ENCODE measurements around the gene VMAC.

Gene VMAC

DNA sequence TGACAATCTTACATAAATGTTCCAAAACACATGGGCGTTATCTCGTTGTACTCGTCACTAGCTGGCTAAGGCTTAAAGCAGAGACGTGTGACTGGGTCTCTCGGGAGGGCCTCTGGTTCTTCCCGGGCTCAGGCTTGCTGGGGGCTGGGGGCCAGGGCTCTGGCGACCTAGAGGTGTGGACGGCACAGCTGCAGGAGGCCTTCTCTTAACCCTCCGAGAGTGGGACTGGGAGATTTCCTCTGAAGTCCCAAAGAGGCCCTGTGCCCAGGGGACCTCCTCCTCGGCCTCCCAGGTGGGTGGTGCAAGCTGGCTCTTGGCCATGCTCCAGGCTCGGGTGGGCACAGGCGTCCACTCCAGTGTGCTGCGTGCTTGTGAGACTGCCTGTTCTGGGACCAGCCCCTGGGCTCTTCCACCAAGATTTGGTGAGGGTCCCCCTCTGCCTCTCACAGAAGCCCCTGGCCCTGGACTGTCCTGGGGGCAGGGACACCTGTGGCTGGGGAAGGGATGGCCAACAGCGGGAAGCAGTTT lies 11.6 kb downstream of the VMAC start:
- no peak for DNase-seq (ENCODE audit: extremely low spot score)
- TF ChIP-seq BHLHE40 (IDR thresholded peaks at IDR 0.05; ENCODE audit: borderline replicate concordance) (no peak), L3MBTL2 (conservative IDR thresholded peaks at IDR 0.05) (no peak), SUZ12 (IDR thresholded peaks at IDR 0.05) (no peak), ELF4 (IDR thresholded peaks at IDR 0.05) (no peak), FOXK2 (IDR thresholded peaks at IDR 0.05) (no peak)
- CTCF ChIA-PET = interaction anchor here (0.6 kb wide), 1 partner anchor 43 kb away, joined by 4 read pairs; no protein-coding TSS in a partner anchor
- POLR2A ChIA-PET = no interaction called here

- TF ChIP-seq FOXA1 (IDR thresholded peaks at IDR 0.05) = no peak
- TF ChIP-seq NFRKB (IDR thresholded peaks at IDR 0.05) = no peak
- TF ChIP-seq TARDBP (IDR thresholded peaks at IDR 0.05) = no peak
- TF ChIP-seq LEF1 (IDR thresholded peaks at IDR 0.05; ENCODE audit: borderline replicate concordance) = no peak
- no peak for TF ChIP-seq ZNF384 (IDR thresholded peaks at IDR 0.05)
Measured at GRCh38 chr19:5917431-5918107, 12.9 kb downstream of the VMAC start.

GRCh38 chr19:5918463-5919079 lies 13.9 kb downstream of the VMAC start:
- no peak for TF ChIP-seq TARDBP (IDR thresholded peaks at IDR 0.05)
- no peak for TF ChIP-seq NFRKB (IDR thresholded peaks at IDR 0.05)
- no peak for TF ChIP-seq FOXK2 (IDR thresholded peaks at IDR 0.05)
- no peak for TF ChIP-seq L3MBTL2 (conservative IDR thresholded peaks at IDR 0.05)
- no peak for TF ChIP-seq ZNF384 (IDR thresholded peaks at IDR 0.05)
- no peak for TF ChIP-seq FOXA1 (IDR thresholded peaks at IDR 0.05)
- no peak for TF ChIP-seq ELF4 (IDR thresholded peaks at IDR 0.05)
- TF ChIP-seq BHLHE40 (IDR thresholded peaks at IDR 0.05; ENCODE audit: borderline replicate concordance) = no peak
- no peak for TF ChIP-seq LEF1 (IDR thresholded peaks at IDR 0.05; ENCODE audit: borderline replicate concordance)
- no peak for TF ChIP-seq FOXM1 (IDR thresholded peaks at IDR 0.05; ENCODE audit: borderline replicate concordance)
- TF ChIP-seq, protein P1, sequence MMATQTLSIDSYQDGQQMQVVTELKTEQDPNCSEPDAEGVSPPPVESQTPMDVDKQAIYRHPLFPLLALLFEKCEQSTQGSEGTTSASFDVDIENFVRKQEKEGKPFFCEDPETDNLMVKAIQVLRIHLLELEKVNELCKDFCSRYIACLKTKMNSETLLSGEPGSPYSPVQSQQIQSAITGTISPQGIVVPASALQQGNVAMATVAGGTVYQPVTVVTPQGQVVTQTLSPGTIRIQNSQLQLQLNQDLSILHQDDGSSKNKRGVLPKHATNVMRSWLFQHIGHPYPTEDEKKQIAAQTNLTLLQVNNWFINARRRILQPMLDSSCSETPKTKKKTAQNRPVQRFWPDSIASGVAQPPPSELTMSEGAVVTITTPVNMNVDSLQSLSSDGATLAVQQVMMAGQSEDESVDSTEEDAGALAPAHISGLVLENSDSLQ (IDR thresholded peaks at IDR 0.05) = no peak
- TF ChIP-seq SUZ12 (IDR thresholded peaks at IDR 0.05) = no peak
- ChIA-PET CTCF (no interaction called here), POLR2A (no interaction called here)
- no peak for DNase-seq (ENCODE audit: extremely low spot score)

More at GRCh38 chr19:5917431-5918107, 12.9 kb downstream of the VMAC start:
- ChIA-PET POLR2A (no interaction called here), CTCF (no interaction called here)
- no peak for DNase-seq (ENCODE audit: extremely low spot score)

- ChIA-PET POLR2A (no interaction called here), CTCF (no interaction called here)
- DNase-seq (ENCODE audit: extremely low spot score) = no peak
Measured at GRCh38 chr19:5921516-5922160, 17.0 kb downstream of the VMAC start.

DNA sequence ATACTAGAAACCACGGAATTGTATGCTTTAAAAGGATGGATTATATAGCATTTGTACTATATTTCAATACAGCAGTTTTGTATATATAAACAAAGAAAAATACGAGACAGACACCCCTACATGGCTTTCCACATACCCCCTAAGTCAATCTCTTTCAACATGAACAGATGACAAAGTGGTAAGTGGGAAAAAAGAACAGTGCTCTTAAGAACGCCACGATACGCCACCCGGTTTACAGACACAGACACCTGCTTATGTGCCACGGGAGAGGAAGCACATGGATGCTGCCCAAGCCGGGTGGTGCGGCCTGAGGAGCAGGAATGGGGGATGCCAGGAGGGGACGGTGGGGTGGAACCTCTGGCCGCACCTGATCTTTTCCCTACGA lies 17.5 kb downstream of the VMAC start:
- ChIA-PET POLR2A (no interaction called here), CTCF (no interaction called here)
- DNase-seq (ENCODE audit: extremely low spot score) = no peak
- TF ChIP-seq L3MBTL2 (conservative IDR thresholded peaks at IDR 0.05) (no peak), NFRKB (IDR thresholded peaks at IDR 0.05) (no peak), HDGF (IDR thresholded peaks at IDR 0.05; ENCODE audit: borderline replicate concordance) (no peak), CTBP1 (IDR thresholded peaks at IDR 0.05; ENCODE audit: borderline replicate concordance) (no peak), ELF4 (IDR thresholded peaks at IDR 0.05) (no peak), ZNF384 (IDR thresholded peaks at IDR 0.05) (no peak), FOXM1 (IDR thresholded peaks at IDR 0.05; ENCODE audit: borderline replicate concordance) (no peak), ARNT (IDR thresholded peaks at IDR 0.05) (no peak), BHLHE40 (IDR thresholded peaks at IDR 0.05; ENCODE audit: borderline replicate concordance) (no peak), SUZ12 (IDR thresholded peaks at IDR 0.05) (no peak), TARDBP (IDR thresholded peaks at IDR 0.05) (no peak), FOXA1 (IDR thresholded peaks at IDR 0.05) (no peak), FOXK2 (IDR thresholded peaks at IDR 0.05) (no peak), LEF1 (IDR thresholded peaks at IDR 0.05; ENCODE audit: borderline replicate concordance) (no peak), SP1 (IDR thresholded peaks at IDR 0.05) (no peak)
- TF ChIP-seq, protein P1 (IDR thresholded peaks at IDR 0.05) = no peak

More at GRCh38 chr19:5921516-5922160, 17.0 kb downstream of the VMAC start:
- TF ChIP-seq L3MBTL2 (conservative IDR thresholded peaks at IDR 0.05) (no peak), FOXA1 (IDR thresholded peaks at IDR 0.05) (no peak), BHLHE40 (IDR thresholded peaks at IDR 0.05; ENCODE audit: borderline replicate concordance) (no peak), HDGF (IDR thresholded peaks at IDR 0.05; ENCODE audit: borderline replicate concordance) (no peak), FOXM1 (IDR thresholded peaks at IDR 0.05; ENCODE audit: borderline replicate concordance) (no peak), ELF4 (IDR thresholded peaks at IDR 0.05) (no peak), NFRKB (IDR thresholded peaks at IDR 0.05) (no peak), FOXK2 (IDR thresholded peaks at IDR 0.05) (no peak)
- TF ChIP-seq, protein P1 (IDR thresholded peaks at IDR 0.05) = no peak

GRCh38 chr19:5923356-5923755 lies 18.7 kb downstream of the VMAC start:
- no peak for DNase-seq (ENCODE audit: extremely low spot score)
- ChIA-PET CTCF (no interaction called here), POLR2A (no interaction called here)
- TF ChIP-seq HDGF (IDR thresholded peaks at IDR 0.05; ENCODE audit: borderline replicate concordance) = no peak
- TF ChIP-seq TARDBP (IDR thresholded peaks at IDR 0.05) = no peak
- no peak for TF ChIP-seq FOXA1 (IDR thresholded peaks at IDR 0.05)
- TF ChIP-seq FOXK2 (IDR thresholded peaks at IDR 0.05) = no peak
- no peak for TF ChIP-seq LEF1 (IDR thresholded peaks at IDR 0.05; ENCODE audit: borderline replicate concordance)
- no peak for TF ChIP-seq ELF4 (IDR thresholded peaks at IDR 0.05)
- no peak for TF ChIP-seq CTBP1 (IDR thresholded peaks at IDR 0.05; ENCODE audit: borderline replicate concordance)
